Femur (tissue), 1 donor: ENCODE measurements around the gene PLEKHA8.
A peak's percentile ranks its signal among the peaks of the same experiment; 100 is the strongest.

Experiments
- DNase-seq: peaks from one replicate; pipeline ENCODE4 v3.0.0-alpha.2; 2017

PLEKHA8 gene, protein sequence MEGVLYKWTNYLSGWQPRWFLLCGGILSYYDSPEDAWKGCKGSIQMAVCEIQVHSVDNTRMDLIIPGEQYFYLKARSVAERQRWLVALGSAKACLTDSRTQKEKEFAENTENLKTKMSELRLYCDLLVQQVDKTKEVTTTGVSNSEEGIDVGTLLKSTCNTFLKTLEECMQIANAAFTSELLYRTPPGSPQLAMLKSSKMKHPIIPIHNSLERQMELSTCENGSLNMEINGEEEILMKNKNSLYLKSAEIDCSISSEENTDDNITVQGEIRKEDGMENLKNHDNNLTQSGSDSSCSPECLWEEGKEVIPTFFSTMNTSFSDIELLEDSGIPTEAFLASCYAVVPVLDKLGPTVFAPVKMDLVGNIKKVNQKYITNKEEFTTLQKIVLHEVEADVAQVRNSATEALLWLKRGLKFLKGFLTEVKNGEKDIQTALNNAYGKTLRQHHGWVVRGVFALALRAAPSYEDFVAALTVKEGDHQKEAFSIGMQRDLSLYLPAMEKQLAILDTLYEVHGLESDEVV

DNA sequence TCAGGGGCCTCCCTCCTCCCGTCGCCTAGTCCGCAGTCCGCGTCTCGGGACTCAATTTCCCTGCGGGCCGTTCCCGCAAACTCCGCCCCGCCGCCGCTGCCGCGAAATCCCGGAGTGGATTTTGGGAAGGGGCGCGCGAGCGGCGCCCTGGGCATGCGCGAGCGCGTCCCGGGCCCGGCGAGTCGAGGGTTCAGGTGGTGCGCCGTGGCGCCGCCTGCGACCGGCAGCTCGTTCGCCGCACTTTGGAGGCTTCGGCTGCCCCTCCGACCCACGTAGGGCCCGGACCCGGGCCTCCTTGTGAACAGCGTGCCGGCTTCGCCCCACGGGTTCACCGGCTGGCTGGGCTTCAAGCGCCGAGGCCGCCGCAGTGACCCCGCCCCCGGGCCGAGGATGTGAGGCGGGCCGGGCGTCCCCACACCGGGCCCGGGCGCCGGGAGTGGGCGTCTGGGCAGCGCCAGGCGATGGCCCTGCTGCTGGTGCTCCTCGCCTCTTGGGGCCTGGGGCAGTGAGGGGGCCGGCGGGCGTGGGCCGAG lies at the start of gene PLEKHA8:
Gene PLEKHA8 (plus strand): TSS at position 197 of the 533 bp plus-strand sequence. CDS start 351 bp downstream, outside the sequence.
- DNase-seq = peak; percentile 92

DNA sequence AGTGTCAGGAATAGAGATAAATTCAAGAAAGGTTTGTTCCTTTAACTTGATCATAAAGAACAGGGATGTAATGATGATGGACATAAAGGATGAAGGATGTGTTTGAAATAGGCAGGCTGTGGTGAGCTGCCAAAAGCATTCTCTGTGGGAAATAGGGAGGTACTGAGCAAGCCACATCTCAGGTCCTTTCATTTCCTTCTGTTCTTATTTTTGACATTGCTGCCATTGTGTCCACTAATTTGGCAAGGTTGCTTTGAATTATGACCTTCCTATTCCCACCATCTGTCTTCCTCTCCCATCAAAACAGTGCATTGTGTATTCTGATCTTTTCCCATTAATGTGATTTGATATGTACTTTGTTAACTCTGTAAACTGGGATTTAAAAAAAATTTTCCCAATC lies 48.1 kb upstream of the PLEKHA8 start:
- no peak for DNase-seq

DNA sequence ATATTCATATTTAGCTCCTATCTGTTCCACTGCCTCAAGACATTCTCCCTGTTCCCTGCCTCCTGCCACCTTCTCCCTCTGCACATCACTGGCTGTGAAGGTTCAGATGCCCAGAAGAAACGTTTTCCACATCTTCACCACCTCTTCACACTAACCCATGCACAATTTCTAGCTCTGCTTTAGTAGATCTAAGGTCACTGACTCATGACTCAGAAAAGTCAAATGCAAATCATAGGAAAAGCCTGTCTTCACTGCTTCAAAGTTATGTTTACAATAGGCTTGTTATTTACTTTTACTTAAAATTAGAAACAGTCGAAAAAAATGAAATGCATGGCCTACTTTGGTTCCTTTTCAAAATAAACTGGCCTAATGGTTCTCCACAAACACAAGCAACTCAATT lies 41.1 kb upstream of the PLEKHA8 start:
- DNase-seq = no peak

DNA sequence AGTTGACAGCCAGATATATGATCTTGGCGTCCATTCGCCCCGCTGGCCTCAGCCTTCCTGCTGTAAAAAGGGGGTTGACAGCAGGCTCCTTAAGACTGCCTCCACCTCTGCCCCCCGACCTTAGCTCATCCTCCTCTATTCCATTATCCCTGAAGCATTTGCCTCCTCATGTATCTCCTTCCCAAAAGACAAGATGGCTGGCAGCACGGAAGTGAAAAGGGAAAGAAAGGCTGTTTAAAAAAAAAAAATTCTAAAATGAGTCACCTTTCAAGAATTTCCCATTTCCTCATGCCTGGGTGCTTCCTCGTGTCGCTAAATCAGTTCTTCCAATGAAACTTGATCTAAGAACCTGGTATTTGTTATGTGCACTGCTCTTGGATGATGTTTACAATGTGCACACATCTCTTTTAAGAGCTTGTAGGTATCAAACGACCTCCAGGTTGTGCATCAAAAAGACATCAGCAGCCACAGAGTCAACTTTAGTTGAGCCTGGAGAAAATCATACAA lies 40.3 kb upstream of the PLEKHA8 start:
- no peak for DNase-seq

DNA sequence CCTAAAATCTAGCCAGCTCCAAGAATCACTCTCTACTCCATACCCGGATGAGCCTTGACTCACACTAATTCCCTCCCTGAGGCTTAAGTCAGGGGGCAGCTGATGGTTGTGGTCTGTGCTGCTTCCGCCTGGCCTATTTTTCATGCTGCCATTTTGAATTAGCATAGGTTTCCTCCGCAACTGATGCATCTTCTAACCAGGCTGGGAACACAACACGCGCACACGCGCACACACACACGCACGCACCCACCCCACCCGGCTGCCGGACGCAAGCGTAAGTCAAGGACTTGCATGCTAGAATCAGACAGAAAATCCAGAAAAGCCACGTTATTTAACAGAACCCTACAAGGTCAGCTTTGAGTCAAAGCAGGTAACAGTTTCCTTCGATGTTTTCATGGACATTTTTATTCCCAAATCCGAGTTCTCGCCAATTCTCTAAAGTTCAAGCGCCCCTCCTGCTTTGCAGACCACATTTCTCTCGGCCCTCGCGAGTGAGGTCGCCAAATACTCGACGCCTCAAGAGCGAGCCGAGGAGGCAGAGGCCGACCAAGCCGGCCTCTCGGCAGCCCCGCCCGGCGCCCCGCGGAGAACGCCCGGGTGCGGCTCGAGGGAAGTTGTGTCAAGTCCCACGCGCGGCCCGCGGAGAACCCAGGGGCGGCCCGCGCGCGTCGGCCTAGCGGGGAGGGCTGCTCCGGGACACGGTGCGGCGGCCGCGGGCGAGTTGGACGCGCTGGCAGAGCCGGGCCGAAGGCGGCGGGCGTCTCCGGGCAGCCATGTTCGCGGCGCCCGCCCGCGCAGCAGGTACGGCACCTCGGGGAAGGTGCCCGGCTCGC lies 39.6 kb upstream of the PLEKHA8 start:
- DNase-seq = peak; percentile 61

DNA sequence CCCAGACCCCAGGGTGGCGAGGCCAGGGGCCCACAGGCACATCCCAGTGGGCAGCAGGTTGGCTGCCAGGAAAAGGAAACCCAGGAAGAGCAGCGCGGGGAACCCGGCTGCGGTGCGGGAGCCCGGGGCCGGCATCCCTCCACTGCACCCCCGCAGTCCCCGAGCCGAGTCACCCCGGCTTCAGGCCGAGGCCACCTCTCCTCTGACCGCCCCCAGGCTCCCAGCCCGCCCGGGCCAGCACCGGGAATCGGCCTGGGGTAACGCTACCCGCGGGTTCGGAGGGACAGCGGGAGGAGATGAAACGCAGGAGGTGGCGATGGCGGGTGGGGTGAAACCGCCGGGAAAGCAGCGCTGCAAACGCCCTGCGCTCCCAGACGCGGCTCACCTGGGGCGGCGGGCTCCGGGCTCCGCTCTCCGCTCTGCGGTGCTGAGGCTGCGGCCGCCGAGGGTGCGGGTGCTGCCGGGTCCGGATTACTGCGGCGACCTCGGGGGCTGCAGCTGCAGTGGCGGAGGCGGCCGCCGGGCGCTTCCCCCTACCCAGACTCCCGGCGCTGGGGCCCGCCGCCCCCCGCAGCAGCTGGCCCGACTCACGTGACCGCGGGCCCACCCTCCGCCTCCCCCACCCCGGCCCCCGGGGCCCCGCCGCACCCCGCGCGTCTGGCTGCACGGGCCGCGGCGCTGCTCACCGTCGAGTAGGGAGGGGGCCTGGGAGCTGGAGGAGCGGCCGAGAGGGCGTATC lies 38.8 kb upstream of the PLEKHA8 start, which contains the start of gene SCRN1:
Gene SCRN1 (minus strand): TSS at position 545 of the 739 bp plus-strand sequence. CDS start 20,734 bp downstream, outside the sequence.
- DNase-seq = peak; percentile 69

DNA sequence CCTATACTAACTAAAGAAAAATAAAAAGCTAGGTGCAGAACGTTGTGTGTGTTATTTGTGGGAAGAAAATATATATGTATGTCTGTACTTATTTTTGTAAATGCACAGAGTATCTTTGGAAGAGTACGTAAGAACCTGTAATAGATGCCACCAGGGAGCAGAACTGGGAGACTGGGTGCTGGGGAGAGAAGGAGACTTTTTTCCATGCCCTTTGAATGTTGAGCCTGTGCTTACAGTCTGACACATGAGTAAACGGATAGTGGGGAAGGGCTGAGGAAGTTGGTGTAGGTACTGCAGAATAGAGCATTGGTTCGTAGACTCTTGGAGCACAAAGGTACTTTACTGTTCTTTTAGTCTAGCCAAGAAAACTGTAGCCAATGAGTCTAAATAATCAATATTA lies 37.3 kb upstream of the PLEKHA8 start:
- DNase-seq = no peak

DNA sequence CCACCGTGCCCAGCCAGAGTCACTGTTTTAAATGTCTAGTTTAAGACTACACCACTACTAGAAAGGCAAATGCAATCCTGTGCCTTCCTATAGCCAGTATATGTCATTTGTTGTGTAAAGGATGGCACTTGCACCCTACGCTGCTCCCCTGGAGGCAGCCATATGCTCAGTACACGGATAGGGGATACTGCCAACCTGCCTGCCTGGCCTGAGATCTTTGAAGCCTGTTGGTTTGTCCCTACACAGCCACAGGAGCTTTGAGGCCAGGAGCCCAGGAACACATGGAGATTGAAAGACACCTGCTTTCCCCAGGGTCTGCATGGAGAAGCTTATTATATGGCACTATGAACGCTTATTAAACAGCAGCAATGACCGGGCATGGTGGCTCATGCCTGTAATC lies 36.3 kb upstream of the PLEKHA8 start:
- DNase-seq = no peak

DNA sequence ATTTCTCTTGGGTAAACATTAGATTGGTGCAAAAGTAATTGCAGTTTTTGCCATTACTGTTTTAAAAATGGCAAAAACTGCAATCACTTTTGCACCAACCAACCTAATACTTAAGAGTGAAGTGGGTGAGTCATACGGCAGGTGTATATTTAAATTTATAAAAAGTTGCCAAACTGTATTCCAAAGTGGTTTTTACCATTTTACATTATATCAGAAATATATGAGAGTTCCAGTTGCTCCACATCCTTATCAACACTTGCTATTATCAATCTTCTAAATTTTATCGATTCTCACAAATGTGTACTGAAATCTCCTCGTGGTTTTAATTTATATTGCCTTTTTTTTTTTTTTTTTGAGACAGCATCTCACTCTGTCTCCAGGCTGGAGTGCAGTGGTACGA lies 35.1 kb upstream of the PLEKHA8 start:
- DNase-seq = no peak

DNA sequence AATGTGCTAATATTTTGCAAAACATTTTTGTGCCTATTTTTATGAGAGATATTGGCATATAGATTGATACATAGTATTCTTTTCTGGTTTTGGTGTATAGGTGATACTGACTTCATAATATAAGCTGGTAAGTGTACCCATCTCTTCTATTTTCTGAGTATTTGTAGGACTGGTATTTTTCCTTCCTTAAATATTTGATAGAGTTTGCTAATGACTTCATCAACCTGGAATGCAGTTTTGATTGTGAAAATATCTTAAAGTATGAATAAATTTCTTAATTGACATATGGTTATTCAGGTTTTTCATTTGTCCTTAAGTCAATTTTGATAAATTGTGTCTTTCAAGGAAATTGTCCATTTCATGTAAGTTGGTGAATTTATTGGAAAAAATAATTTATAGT lies 32.6 kb upstream of the PLEKHA8 start:
- DNase-seq = no peak

DNA sequence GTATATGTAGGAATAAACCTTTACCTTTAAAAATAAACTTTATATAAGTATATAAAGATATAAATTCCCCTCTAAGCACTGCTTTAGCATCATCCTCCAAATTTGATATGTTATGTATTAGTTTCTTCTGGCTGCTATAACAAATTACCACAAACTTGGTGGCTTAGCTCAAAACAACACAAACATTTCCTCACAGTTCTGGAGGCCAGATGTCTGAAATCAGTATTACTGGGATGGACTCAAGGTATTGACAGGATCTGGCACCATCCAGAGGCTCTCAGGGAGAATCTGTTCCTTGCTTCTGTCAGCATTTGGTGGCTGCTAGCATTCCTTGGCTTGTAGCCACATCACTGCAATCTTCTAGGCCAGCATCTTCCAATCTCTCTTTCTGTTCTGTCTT lies 31.9 kb upstream of the PLEKHA8 start:
- no peak for DNase-seq

DNA sequence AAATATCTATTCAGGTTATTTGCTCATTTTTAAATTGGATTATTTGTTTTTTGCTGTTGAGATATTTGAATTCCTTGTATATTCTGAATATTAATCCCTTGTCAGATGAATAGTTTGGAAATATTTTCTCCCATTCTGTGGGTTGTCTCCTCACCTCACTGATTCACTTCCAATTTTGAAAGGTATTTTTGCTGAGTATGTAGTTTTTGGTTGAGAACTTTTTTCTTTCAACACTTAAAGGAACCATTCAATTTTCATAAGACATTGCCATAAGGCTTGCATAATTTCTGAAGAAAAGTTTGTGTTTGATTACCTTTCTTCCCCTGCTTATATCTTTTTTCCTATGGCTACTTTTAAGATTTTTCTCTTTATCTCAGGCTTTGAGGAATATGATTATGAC lies 29.7 kb upstream of the PLEKHA8 start:
- DNase-seq = no peak

DNA sequence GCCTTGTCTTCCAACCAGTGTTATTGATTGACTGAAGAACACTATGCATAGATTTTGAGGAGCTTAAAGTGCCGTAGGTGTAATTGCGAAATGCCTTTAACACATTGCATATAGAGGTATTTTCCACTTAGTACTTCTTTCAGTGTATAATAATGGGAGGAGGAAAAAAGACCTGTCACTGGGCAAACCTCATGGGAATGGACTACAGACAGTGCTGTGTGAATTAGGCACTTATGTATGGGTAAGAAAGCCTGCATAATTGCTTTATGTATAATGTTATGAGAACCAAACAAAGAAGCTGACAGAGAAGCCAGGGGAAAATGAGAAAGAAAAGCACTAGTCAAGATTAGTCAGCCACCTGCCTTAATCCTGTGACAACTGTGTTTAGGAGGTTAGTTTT lies 26.2 kb upstream of the PLEKHA8 start:
- DNase-seq = no peak

DNA sequence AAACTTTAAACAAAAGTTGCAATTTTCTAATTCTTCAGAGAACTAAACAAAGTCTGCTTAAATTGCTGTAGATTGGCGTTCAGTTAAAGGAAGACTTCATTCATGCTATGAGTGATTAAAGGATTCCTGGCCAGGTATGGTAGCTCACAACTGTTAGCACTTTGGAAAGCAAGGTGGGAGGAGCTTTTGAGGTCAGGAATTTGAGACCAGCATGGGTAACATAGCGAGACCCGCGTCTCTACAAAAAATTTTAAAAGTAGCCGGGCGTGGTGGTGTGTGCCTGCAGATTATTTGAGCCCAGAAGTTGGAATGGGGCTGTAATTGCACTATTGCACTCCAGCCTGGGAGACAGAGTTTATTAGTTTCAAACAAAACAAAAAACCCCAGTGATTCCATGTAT lies 25.1 kb upstream of the PLEKHA8 start:
- no peak for DNase-seq

DNA sequence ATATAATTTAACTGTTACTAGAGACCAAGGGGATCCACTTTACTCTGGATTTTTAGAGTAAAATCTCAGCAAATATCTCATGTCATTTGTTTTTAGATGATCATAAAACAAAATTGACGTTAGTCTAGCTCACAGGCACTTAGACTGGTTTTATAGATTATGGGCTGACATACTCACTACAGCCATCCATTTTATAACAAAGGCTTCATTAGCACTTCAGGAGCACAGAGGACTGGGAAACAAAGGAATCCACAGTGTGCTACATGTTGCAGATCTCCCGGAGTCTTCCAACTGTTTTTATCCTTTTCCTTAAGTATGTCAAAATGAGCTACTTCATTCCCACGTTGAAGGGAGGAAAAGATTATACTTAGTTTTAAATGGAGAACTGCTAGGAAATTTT lies 22.7 kb upstream of the PLEKHA8 start:
- DNase-seq = no peak

DNA sequence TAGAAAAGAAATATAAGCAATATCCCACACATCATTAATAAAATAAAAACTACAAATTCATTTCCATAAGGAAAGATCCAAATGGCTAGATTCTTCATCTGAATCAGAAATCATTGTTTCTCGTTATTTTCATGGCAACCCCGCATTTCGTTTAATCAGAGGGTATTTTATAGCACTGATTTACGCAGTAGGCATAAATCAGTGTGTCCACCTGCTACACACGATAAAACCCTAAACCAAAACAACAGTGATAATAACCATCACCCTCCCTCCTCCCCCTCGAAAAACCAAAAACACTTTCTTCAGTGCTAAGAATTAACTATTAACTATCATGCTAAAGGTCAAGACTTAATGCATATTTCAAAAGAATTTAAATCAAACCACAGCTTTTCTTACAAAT lies 18.2 kb upstream of the PLEKHA8 start:
- no peak for DNase-seq

DNA sequence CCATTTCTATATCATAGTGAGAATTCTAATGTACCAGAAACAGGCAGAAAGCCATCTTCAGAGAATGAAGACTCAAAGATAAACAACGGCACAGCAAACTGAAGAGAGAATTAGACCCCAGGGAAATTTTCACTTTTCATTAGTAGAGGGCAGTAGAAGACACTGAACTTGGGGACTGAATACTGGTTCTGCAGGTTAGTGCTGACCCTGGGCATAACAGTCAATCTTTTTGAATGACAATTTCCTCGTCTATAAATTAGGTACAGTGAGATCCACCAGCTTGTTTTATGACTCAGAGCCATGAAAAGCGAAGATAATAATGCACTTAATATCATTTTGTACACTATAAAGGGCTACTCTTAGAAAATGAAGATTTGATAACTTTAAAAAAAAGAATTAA lies 15.5 kb upstream of the PLEKHA8 start:
- DNase-seq = no peak

DNA sequence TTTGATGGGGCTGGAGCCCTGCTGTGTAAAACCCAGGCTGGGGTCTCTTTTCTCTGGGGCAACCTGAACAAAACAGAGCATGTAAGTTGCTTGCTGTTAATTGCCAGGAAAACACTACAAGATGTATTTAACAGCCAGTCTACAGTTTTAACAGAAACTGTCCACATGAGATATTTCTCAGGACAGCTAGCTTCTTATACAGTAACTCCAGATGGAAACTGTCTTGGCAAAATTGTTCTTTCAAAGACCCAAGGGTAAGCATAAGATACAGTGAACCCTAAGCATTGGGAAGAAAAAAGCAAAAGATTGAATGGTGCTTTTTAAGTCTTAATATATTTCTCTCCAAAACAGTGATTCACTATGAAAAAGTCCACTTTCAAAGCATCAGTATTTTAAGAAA lies 9.8 kb upstream of the PLEKHA8 start:
- no peak for DNase-seq

DNA sequence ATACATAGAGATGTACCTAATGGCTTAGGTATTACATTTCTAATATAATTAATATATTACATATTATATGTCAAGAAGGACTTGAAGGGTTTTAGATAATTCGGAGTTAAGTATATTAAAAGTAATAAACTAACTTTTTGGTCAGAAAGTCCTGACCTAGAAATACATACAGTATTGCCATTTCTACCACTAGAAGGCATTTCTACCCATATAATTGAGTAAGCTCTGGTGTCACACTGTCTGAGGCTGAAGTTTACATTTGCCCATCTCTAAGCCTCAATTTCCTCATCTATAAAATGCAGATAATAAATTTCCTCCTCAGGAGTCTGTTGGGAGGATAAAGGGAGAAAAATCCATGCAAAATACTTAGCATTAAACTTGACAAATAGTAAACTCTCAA lies 8.8 kb upstream of the PLEKHA8 start:
- no peak for DNase-seq

DNA sequence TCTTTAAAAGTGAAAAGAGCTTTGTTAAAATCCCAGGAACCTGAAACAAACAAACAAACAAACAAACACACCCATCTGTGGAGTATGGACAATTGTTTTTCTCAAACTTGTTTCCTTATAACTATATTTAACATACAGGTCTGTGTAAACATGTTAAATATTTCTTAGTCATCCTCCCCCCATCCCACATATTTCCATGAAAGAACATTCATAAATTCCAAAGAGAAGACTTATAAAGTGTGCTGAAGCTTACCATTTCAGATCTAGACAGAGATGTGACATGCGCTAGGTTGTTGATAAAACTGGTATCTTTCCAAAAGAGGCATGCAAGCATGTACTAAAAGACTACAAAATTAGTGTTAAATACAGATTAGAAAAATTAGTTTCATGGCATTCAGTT lies 8.3 kb upstream of the PLEKHA8 start:
- DNase-seq = no peak

DNA sequence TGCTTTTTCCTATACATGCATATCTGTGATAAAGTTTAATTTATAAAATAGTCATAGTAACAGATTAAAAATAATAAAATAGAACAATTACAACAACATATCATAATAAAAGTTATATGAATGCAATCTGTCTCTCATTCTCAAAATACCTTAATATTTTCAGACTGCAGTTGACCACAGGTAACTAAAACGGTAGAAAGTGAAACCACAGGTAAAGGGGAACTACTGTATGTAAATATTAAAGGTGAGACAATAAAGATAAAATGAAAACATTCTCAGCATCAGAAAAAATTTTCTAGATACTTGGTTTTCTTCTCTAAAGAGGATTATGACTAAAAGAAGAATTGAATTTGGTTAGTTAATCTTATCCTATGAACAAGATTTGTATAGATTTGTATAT lies 7.7 kb upstream of the PLEKHA8 start:
- no peak for DNase-seq

DNA sequence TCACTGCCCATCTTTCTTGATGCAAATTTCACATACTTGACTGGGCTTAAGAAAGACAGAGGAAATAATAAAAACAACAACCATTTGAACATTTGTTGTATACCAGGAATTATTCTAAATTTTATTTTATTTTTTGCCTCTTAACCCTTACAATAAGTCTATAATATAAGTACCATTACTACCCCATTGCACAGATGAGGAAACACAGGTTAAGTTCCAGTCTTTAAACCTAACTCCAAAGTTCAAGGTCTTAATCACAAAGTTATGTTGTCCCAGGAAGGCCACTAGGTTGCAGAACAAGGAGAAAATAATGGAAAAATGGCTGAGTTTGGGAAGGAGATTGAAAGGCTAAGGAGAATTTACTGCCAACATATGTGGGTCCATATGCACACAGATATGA lies 5.2 kb upstream of the PLEKHA8 start:
- no peak for DNase-seq

DNA sequence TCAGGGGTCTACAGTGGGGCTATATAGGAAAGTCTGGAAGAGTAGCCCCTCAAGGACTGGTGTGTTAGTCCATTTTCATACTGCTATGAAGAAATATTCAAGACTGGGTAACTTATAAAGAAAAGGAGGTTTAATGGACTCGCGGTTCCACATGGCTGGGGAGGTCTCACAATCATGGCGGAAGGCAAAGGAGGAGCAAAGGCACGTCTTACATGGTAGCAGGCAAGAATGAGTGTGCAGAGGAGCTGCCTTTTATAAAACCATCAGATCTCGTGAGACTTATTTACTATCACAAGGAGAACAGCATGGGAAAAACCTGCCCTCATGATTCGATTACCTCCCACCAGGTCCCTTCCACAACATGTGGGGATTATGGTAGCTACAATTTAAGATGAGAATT lies 4.7 kb upstream of the PLEKHA8 start:
- no peak for DNase-seq
